ENCODE results near the gene CDKL4.

DNA sequence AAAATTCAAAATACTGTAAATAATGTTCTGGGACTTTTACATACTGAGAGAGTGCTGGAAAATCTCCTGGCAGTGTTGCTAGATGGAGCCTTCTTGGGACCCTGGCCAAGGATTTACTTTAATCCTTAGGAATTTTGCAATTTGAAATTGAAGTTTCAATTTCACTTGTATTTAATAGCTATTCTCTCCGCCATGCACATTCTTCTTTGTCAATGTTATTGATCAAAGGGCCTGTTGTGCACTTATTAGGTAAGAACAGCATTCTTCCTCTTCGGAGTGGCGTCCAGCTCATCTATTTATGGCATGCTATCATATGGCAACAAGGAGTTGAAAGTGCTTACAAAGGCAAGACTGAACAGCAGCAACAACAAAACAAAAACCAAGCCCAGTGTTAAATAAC lies 82.8 kb downstream of the CDKL4 start:
- no peak for TF ChIP-seq POLR2A (IDR thresholded peaks at IDR 0.05; ENCODE audit: low read length)
- TF ChIP-seq GATA1 (IDR thresholded peaks at IDR 0.05; ENCODE audit: low read depth, low read length) = no peak
